DND-41 (cell line): ENCODE results near the gene USP50.

Source experiments
- ATAC-seq: fragments of 200-7000 bp; cut with Tn5 transposase; 3 replicates; pipeline ENCODE4 v1.9.1; 2021; ENCODE audit warnings: low read depth; ENCODE audit not compliant: insufficient read depth
- DNase-seq: peaks from one replicate; pipeline ENCODE4 v3.0.0-alpha.2; 2020
- H2AFZ ChIP-seq: 2 replicates; pipeline ENCODE4 v1.6.0; 2012; ENCODE audit warnings: low read depth, low read length
- H3K27ac ChIP-seq: 2 replicates; pipeline ENCODE4 v1.5.1; 2012; ENCODE audit warnings: low read length, inconsistent platforms
- H3K27me3 ChIP-seq: fragments of 200-600 bp; sonication (generic); 2 replicates; pipeline ENCODE4 v1.6.0; 2012; ENCODE audit warnings: low read length, mild to moderate bottlenecking, inconsistent platforms; ENCODE audit not compliant: insufficient read depth, poor library complexity
- H3K36me3 ChIP-seq: 2 replicates; pipeline ENCODE4 v1.5.1; 2012; ENCODE audit warnings: low read length, inconsistent platforms; ENCODE audit not compliant: insufficient read depth
- H3K4me1 ChIP-seq: 2 replicates; pipeline ENCODE4 v1.5.1; 2012; ENCODE audit warnings: mild to moderate bottlenecking, low read length; ENCODE audit not compliant: insufficient read depth
- H3K4me2 ChIP-seq: 2 replicates; pipeline ENCODE4 v1.6.0; 2012; ENCODE audit warnings: mild to moderate bottlenecking, moderate library complexity, low read length, inconsistent platforms; ENCODE audit not compliant: insufficient read depth
- H3K4me3 ChIP-seq, 2 experiments: fragments of 200-600 bp in 1 of 2; shearing (Covaris generic) in 1 of 2; 2 replicates each; pipeline ENCODE4 v1.5.1; 2012 to 2016; ENCODE audit warnings: inconsistent platforms in 2 of 2, low read length in 2 of 2, mild to moderate bottlenecking in 2 of 2, low read depth in 1 of 2, moderate library complexity in 1 of 2
- H3K79me2 ChIP-seq: 2 replicates; pipeline ENCODE4 v1.6.0; 2012; ENCODE audit warnings: low read length, inconsistent platforms; ENCODE audit not compliant: insufficient read depth
- H3K9ac ChIP-seq: 2 replicates; pipeline ENCODE4 v1.6.0; 2012; ENCODE audit warnings: low read depth, mild to moderate bottlenecking, inconsistent platforms, low read length, moderate library complexity
- H3K9me3 ChIP-seq: 2 replicates; pipeline ENCODE4 v1.5.1; 2012; ENCODE audit warnings: low read length, moderate library complexity, mild to moderate bottlenecking, inconsistent platforms; ENCODE audit not compliant: insufficient read depth, severe bottlenecking
- H4K20me1 ChIP-seq: 2 replicates; pipeline ENCODE4 v1.6.0; 2012; ENCODE audit warnings: low read length; ENCODE audit not compliant: insufficient read depth
- CTCF ChIP-seq: IDR thresholded peaks from 2 replicates; pipeline ENCODE4 v1.5.1; 2012; ENCODE audit warnings: borderline replicate concordance, low read length, moderate library complexity, mild to moderate bottlenecking; ENCODE audit not compliant: poor library complexity, severe bottlenecking; ENCODE audit errors: extremely low read depth
- EZH2 ChIP-seq: IDR thresholded peaks from 3 replicates; pipeline ENCODE4 v1.6.1; 2012; ENCODE audit warnings: borderline replicate concordance, low read depth, mild to moderate bottlenecking, moderate library complexity, low read length, inconsistent platforms; ENCODE audit not compliant: severe bottlenecking

The USP50 gene

GRCh38 chr15:50546566-50546965, at the start of gene USP50:
Gene USP50, minus strand, starts transcription at chr15:50546666. Its CDS starts 141 bp downstream, at chr15:50546525.
- Histone ChIP-seq H4K20me1 (no peaks in the 10 kb centered on the region), H3K9me3 (no peaks in the 10 kb centered on the region), H3K4me1 (no peaks in the 10 kb centered on the region), H3K4me2 (no peak within 1 kb of the TSS), H3K9ac (no peak within 1 kb of the TSS), H3K79me2 (no peaks in the 10 kb centered on the region), H2AFZ (no peak within 1 kb of the TSS), H3K27ac (no peak within 1 kb of the TSS), H3K27me3 (no peaks in the 10 kb centered on the region), H3K4me3 (no peak within 1 kb of the TSS), H3K36me3 (no peaks in the 10 kb centered on the region)
- TF ChIP-seq EZH2 (no peak), CTCF (no peak)
- ATAC-seq (no peak), DNase-seq (no peak)

GRCh38 chr15:50594311-50594710, 47.8 kb upstream of the USP50 start:
- Histone ChIP-seq H3K4me1 (no peaks in the 10 kb centered on the region), H3K9ac (no peak overlapping the region), H3K9me3 (no peaks in the 10 kb centered on the region), H3K27ac (no peak overlapping the region), H3K79me2 (no peaks in the 10 kb centered on the region), H2AFZ (no peak overlapping the region), H3K4me3 (no peak overlapping the region), H3K27me3 (no peaks in the 10 kb centered on the region), H3K4me2 (no peak overlapping the region), H3K36me3 (peaks cover 88% of the 10 kb centered on the region), H4K20me1 (no peaks in the 10 kb centered on the region)
- TF ChIP-seq CTCF (no peak), EZH2 (no peak)
- DNase-seq, result no peak
- ATAC-seq, result no peak

GRCh38 chr15:50593761-50594160, 47.3 kb upstream of the USP50 start:
- Histone ChIP-seq H3K27me3 (no peaks in the 10 kb centered on the region), H3K79me2 (no peaks in the 10 kb centered on the region), H3K4me3 (no peak overlapping the region), H3K9me3 (no peaks in the 10 kb centered on the region), H3K4me2 (no peak overlapping the region), H3K9ac (no peak overlapping the region), H2AFZ (no peak overlapping the region), H4K20me1 (no peaks in the 10 kb centered on the region), H3K4me1 (no peaks in the 10 kb centered on the region), H3K27ac (no peak overlapping the region), H3K36me3 (peaks cover 88% of the 10 kb centered on the region)
- ATAC-seq (no peak), DNase-seq (no peak)
- TF ChIP-seq CTCF (no peak), EZH2 (no peak)

- H3K36me3 ChIP-seq, result peaks cover 89% of the 10 kb centered on the region
Measured at GRCh38 chr15:50590288-50590687, 43.8 kb upstream of the USP50 start.

More at GRCh38 chr15:50590288-50590687, 43.8 kb upstream of the USP50 start:
- Histone ChIP-seq H3K27me3 (no peaks in the 10 kb centered on the region), H3K4me1 (no peaks in the 10 kb centered on the region), H3K79me2 (no peaks in the 10 kb centered on the region), H3K4me3 (no peak overlapping the region), H4K20me1 (no peaks in the 10 kb centered on the region), H3K4me2 (no peak overlapping the region), H2AFZ (no peak overlapping the region), H3K9ac (no peak overlapping the region), H3K9me3 (no peaks in the 10 kb centered on the region), H3K27ac (no peak overlapping the region)
- TF ChIP-seq EZH2, result no peak
- no peak for TF ChIP-seq CTCF
- ATAC-seq, result no peak
- no peak for DNase-seq
